ENCODE measurements around the gene SNRPE.

Gene SNRPE

GRCh38 chr1:203867802-203868201 lies 6.4 kb downstream of the SNRPE start:
- TF ChIP-seq ZNF223 (tag by site-specific recombination; IDR thresholded peaks at IDR 0.05): no peak
- TF ChIP-seq ZNF580 (tag by site-specific recombination; IDR thresholded peaks at IDR 0.05): no peak
- no peak for TF ChIP-seq ZNF174 (tag by site-specific recombination; IDR thresholded peaks at IDR 0.05)
- Histone ChIP-seq H3K9me3 (ENCODE audit: control insufficient read depth, insufficient read depth, low read depth, low read length) (no peaks in the 10 kb centered on the region), H3K4me1 (ENCODE audit: control insufficient read depth, insufficient read depth, low read length) (peaks cover under 1% of the 10 kb centered on the region), H3K27ac (ENCODE audit: extremely low read depth, low read depth, low read length) (no peak overlapping the region), H3K4me3 (ENCODE audit: low read depth, low read length) (no peak overlapping the region), H3K36me3 (ENCODE audit: control insufficient read depth in 2 of 2, insufficient read depth in 1 of 2, low read length in 2 of 2) (peaks cover 56 to 86% of the 10 kb centered on the region in 2 experiments)
- ChIA-PET POLR2A (no interaction called here), CTCF (interaction anchor here (8.2 kb wide), 1 partner anchor 262 kb away, joined by 167 read pairs; no protein-coding TSS in a partner anchor)

- Histone ChIP-seq H3K36me3 (ENCODE audit: control insufficient read depth in 2 of 2, insufficient read depth in 1 of 2, low read length in 2 of 2) (peaks cover 35 to 82% of the 10 kb centered on the region in 2 experiments), H3K27ac (ENCODE audit: extremely low read depth, low read depth, low read length) (no peak overlapping the region), H3K4me3 (ENCODE audit: low read depth, low read length) (no peak overlapping the region), H3K9me3 (ENCODE audit: control insufficient read depth, insufficient read depth, low read depth, low read length) (no peaks in the 10 kb centered on the region), H3K4me1 (ENCODE audit: control insufficient read depth, insufficient read depth, low read length) (no peaks in the 10 kb centered on the region)
- ChIA-PET POLR2A (interaction anchor here (0.6 kb wide), 1 partner anchor 208 kb away, joined by 4 read pairs; no protein-coding TSS in a partner anchor), CTCF (interaction anchor here (0.6 to 8.2 kb wide), 14 partner anchors 8 to 631 kb away, joined by 3 to 167 read pairs (median 4); partner anchors contain the start of genes GOLT1A and SOX13)
- TF ChIP-seq ZFP69B (tag by site-specific recombination; IDR thresholded peaks at IDR 0.05) (no peak), ZNF16 (tag by site-specific recombination; IDR thresholded peaks at IDR 0.05; ENCODE audit: low read depth) (no peak), ZNF501 (tag by site-specific recombination; IDR thresholded peaks at IDR 0.05) (no peak), KLF8 (tag by site-specific recombination; IDR thresholded peaks at IDR 0.05) (no peak)
Measured at GRCh38 chr1:203870245-203870644, 8.8 kb downstream of the SNRPE start.

GRCh38 chr1:203871114-203871880 lies 9.9 kb downstream of the SNRPE start:
- ChIA-PET CTCF (interaction anchor here (0.6 to 8.2 kb wide), 26 partner anchors 9 to 602 kb away, joined by 3 to 167 read pairs (median 4); partner anchors contain the start of genes GOLT1A and SOX13), POLR2A (interaction anchor here (0.6 to 3.5 kb wide), 4 partner anchors 57 to 257 kb away, joined by 3 to 20 read pairs (median 4); partner anchors contain the start of gene SOX13)
- H3K27ac ChIP-seq (ENCODE audit: extremely low read depth, low read depth, low read length): no peak overlapping the region
- H3K4me1 ChIP-seq (ENCODE audit: control insufficient read depth, insufficient read depth, low read length): no peaks in the 10 kb centered on the region
- peaks cover 31 to 73% of the 10 kb centered on the region in 2 experiments for H3K36me3 ChIP-seq (ENCODE audit: control insufficient read depth in 2 of 2, insufficient read depth in 1 of 2, low read length in 2 of 2)
- H3K9me3 ChIP-seq (ENCODE audit: control insufficient read depth, insufficient read depth, low read depth, low read length): no peaks in the 10 kb centered on the region
- TF ChIP-seq CTCF (tag by site-specific recombination; IDR thresholded peaks at IDR 0.05): peak; percentile 83
- TF ChIP-seq ZNF768 (tag by site-specific recombination; IDR thresholded peaks at IDR 0.05): no peak
- TF ChIP-seq ZBTB8A (tag by site-specific recombination; IDR thresholded peaks at IDR 0.05): no peak
- TF ChIP-seq ZNF521 (tag by site-specific recombination; IDR thresholded peaks at IDR 0.05): no peak
- peak; percentile 73 for TF ChIP-seq ZNF654 (tag by site-specific recombination; IDR thresholded peaks at IDR 0.05; ENCODE audit: low read depth)
- no peak for TF ChIP-seq EGR2 (tag by site-specific recombination; IDR thresholded peaks at IDR 0.05; ENCODE audit: low read depth)
- TF ChIP-seq ZNF660 (tag by site-specific recombination; IDR thresholded peaks at IDR 0.05): 0 out of 2 replicates have a peak, but pooled peaks have one; percentile 46
- TF ChIP-seq ZNF114 (tag by site-specific recombination; IDR thresholded peaks at IDR 0.05): no peak
- no peak for TF ChIP-seq REPIN1 (tag by site-specific recombination; IDR thresholded peaks at IDR 0.05; ENCODE audit: low read depth)
- TF ChIP-seq ZNF423 (tag by site-specific recombination; IDR thresholded peaks at IDR 0.05): no peak
- TF ChIP-seq KLF17 (tag by site-specific recombination; IDR thresholded peaks at IDR 0.05): no peak
- H3K4me3 ChIP-seq (ENCODE audit: low read depth, low read length): no peak overlapping the region

All from HEK293 (cell line).